ENCODE data around the gene SPOCK1.

The SPOCK1 gene

DNA sequence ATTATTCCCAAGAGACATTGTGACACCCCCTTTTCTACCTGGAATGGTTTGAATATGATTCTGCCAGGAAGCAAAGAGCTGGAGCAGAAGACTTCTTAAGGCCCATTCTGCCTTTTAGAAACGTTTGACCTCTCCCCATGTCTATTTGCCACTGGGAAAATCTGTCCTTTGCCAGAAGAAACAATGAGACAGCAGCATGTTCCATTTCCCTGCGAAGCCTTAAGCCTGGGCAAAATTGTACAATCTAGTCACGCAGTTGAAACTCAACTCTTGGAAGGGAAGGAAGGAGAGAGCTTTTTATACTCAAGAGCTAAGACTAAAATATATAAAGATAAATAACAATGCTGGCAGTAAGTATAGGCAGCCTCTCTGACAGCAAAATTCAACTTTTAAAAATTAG lies 22.1 kb upstream of the SPOCK1 start:
- Histone ChIP-seq H3K36me3 (ENCODE audit: insufficient read depth) (no peaks in the 10 kb centered on the region), H3K79me2 (ENCODE audit: insufficient read depth, low read depth) (no peaks in the 10 kb centered on the region), H4K20me1 (ENCODE audit: insufficient read depth) (no peaks in the 10 kb centered on the region), H3K4me1 (ENCODE audit: low read depth, poor library complexity, severe bottlenecking) (no peaks in the 10 kb centered on the region), H3K4me3 (IDR thresholded peaks at IDR 0.05; ENCODE audit: insufficient read depth, low read depth, low read length) (no peak overlapping the region), H3K4me2 (no peak overlapping the region), H3K27ac (no peak overlapping the region), H3K9ac (no peak overlapping the region), H2AFZ (ENCODE audit: low read depth) (no peak overlapping the region), H3K27me3 (ENCODE audit: insufficient read depth, low read depth) (no peaks in the 10 kb centered on the region)
- TF ChIP-seq, protein P1, sequence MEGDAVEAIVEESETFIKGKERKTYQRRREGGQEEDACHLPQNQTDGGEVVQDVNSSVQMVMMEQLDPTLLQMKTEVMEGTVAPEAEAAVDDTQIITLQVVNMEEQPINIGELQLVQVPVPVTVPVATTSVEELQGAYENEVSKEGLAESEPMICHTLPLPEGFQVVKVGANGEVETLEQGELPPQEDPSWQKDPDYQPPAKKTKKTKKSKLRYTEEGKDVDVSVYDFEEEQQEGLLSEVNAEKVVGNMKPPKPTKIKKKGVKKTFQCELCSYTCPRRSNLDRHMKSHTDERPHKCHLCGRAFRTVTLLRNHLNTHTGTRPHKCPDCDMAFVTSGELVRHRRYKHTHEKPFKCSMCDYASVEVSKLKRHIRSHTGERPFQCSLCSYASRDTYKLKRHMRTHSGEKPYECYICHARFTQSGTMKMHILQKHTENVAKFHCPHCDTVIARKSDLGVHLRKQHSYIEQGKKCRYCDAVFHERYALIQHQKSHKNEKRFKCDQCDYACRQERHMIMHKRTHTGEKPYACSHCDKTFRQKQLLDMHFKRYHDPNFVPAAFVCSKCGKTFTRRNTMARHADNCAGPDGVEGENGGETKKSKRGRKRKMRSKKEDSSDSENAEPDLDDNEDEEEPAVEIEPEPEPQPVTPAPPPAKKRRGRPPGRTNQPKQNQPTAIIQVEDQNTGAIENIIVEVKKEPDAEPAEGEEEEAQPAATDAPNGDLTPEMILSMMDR (conservative IDR thresholded peaks at IDR 0.05; ENCODE audit: low read depth, low read length) = no peak

DNA sequence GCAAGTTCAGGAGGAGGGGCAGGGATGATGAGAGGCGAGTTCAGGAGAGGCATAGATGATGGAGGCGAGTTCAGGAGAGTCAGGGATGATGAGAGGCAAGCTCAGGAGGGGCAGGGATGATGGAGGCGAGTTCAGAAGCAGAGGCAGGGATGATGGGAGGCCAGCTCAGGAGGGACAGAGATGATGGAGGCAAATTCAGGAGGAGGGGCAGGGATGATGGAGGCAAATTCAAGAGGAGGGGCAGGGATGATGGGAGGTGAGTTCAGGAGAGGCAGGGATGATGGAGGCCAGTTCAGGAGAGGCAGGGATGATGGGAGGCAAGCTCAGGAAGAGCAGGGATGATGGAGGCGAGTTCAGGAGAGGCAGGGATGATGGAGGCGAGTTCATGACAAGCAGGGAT lies 17.8 kb upstream of the SPOCK1 start:
- Histone ChIP-seq H3K9ac (no peak overlapping the region), H4K20me1 (ENCODE audit: insufficient read depth) (no peaks in the 10 kb centered on the region), H2AFZ (ENCODE audit: low read depth) (no peak overlapping the region), H3K4me1 (ENCODE audit: low read depth, poor library complexity, severe bottlenecking) (no peaks in the 10 kb centered on the region), H3K79me2 (ENCODE audit: insufficient read depth, low read depth) (no peaks in the 10 kb centered on the region), H3K4me3 (IDR thresholded peaks at IDR 0.05; ENCODE audit: insufficient read depth, low read depth, low read length) (no peak overlapping the region), H3K36me3 (ENCODE audit: insufficient read depth) (no peaks in the 10 kb centered on the region), H3K4me2 (no peak overlapping the region), H3K27ac (no peak overlapping the region), H3K27me3 (ENCODE audit: insufficient read depth, low read depth) (no peaks in the 10 kb centered on the region)
- TF ChIP-seq, protein P1 (conservative IDR thresholded peaks at IDR 0.05; ENCODE audit: low read depth, low read length) = no peak

DNA sequence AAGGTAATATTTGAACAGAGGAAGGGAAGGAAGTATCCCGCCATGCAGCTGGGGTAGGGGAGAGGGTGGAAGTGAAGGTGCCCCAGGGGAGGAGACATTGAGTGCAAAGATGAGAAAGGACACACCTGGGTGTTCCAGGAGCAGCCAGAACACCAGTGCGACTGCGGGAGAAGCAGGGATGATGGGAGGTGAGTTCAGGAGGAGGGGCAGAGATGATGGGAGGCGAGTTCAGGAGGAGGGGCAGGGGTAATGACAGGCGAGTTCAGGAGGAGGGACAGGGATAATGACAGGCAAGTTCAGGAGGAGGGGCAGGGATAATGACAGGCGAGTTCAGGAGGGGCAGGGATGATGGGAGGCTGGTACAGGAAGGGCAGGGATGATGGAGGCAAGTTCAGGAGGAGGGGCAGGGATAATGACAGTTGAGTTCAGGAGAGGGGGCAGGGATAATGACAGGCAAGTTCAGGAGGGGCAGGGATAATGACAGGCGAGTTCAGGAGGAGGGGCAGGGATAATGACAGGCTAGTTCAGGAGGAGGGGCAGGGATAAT lies 17.2 kb upstream of the SPOCK1 start:
- Histone ChIP-seq H4K20me1 (ENCODE audit: insufficient read depth) (no peaks in the 10 kb centered on the region), H3K36me3 (ENCODE audit: insufficient read depth) (no peaks in the 10 kb centered on the region), H3K4me2 (no peak overlapping the region), H3K79me2 (ENCODE audit: insufficient read depth, low read depth) (no peaks in the 10 kb centered on the region), H2AFZ (ENCODE audit: low read depth) (no peak overlapping the region), H3K27me3 (ENCODE audit: insufficient read depth, low read depth) (no peaks in the 10 kb centered on the region), H3K4me3 (IDR thresholded peaks at IDR 0.05; ENCODE audit: insufficient read depth, low read depth, low read length) (no peak overlapping the region), H3K27ac (no peak overlapping the region), H3K9ac (no peak overlapping the region), H3K4me1 (ENCODE audit: low read depth, poor library complexity, severe bottlenecking) (no peaks in the 10 kb centered on the region)
- TF ChIP-seq, protein P1 (conservative IDR thresholded peaks at IDR 0.05; ENCODE audit: low read depth, low read length) = no peak

DNA sequence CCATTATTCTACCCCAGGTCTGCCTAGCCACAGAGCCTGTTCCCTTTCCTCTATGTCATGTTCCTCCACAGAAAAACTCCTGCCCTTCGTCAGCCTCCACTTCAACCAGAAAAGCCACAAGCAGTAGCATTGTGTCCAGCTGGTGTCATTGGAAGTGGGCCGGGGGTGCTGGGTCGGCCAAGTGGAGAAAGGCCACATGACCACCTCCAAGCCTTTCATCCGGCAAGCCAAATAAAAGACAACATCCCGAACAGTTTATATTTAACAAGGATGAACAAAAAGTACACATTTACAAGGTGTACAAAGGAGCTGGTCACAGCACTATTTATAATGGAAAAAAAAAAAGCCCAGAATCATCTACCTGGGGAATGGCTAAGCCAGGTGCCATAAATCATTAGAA lies 16.1 kb upstream of the SPOCK1 start:
- no peak overlapping the region for H3K27ac ChIP-seq
- no peak overlapping the region for H3K4me2 ChIP-seq
- H2AFZ ChIP-seq (ENCODE audit: low read depth) = no peak overlapping the region
- no peaks in the 10 kb centered on the region for H3K4me1 ChIP-seq (ENCODE audit: low read depth, poor library complexity, severe bottlenecking)
- H3K4me3 ChIP-seq (IDR thresholded peaks at IDR 0.05; ENCODE audit: insufficient read depth, low read depth, low read length) = no peak overlapping the region
- no peaks in the 10 kb centered on the region for H3K27me3 ChIP-seq (ENCODE audit: insufficient read depth, low read depth)
- H3K36me3 ChIP-seq (ENCODE audit: insufficient read depth) = no peaks in the 10 kb centered on the region
- no peaks in the 10 kb centered on the region for H4K20me1 ChIP-seq (ENCODE audit: insufficient read depth)
- H3K9ac ChIP-seq = no peak overlapping the region
- TF ChIP-seq, protein P1 (conservative IDR thresholded peaks at IDR 0.05; ENCODE audit: low read depth, low read length) = no peak
- no peaks in the 10 kb centered on the region for H3K79me2 ChIP-seq (ENCODE audit: insufficient read depth, low read depth)
